HG03139 (cell line): ENCODE measurements around the gene KCNAB3.
A peak's percentile ranks its signal among the peaks of the same experiment; 100 is the strongest.

Experiments used
- ATAC-seq: cut with Tn5 transposase; IDR thresholded peaks from one replicate; pipeline ENCODE4 v1.9.1; 2021; ENCODE audit not compliant: unreplicated experiment

The KCNAB3 gene

GRCh38 chr17:7940743-7941142 lies 11.1 kb upstream of the KCNAB3 start:
- no peak for ATAC-seq

- ATAC-seq: no peak
These were observed 10.4 kb upstream of the KCNAB3 start for GRCh38 chr17:7940034-7940433.

- ATAC-seq: no peak
These were observed 6.2 kb upstream of the KCNAB3 start for GRCh38 chr17:7935859-7936258.

GRCh38 chr17:7932949-7933348 lies 3.3 kb upstream of the KCNAB3 start:
- no peak for ATAC-seq

- ATAC-seq: no peak
These were observed 2.8 kb upstream of the KCNAB3 start for GRCh38 chr17:7932483-7932891.

GRCh38 chr17:7931709-7932482 lies 2.2 kb upstream of the KCNAB3 start, which contains the start of the genes CNTROB and TRAPPC1:
Gene CNTROB, plus strand, starts transcription at chr17:7932206. Its CDS starts 874 bp downstream, at chr17:7933080.
Gene TRAPPC1, minus strand, starts transcription at chr17:7931946. Its CDS starts 117 bp downstream, at chr17:7931829.
- ATAC-seq: peak; percentile 93

GRCh38 chr17:7930841-7931631 lies 1.4 kb upstream of the KCNAB3 start:
- no peak for ATAC-seq

- ATAC-seq: no peak
These were observed 2.1 kb downstream of the KCNAB3 start for GRCh38 chr17:7927596-7927995.

GRCh38 chr17:7922845-7923628 lies 6.6 kb downstream of the KCNAB3 start:
- ATAC-seq: no peak

GRCh38 chr17:7922269-7922844 lies 7.3 kb downstream of the KCNAB3 start:
- ATAC-seq: no peak

GRCh38 chr17:7916808-7917207 lies 12.8 kb downstream of the KCNAB3 start:
- ATAC-seq: no peak

GRCh38 chr17:7916385-7916682 lies 13.3 kb downstream of the KCNAB3 start:
- ATAC-seq: no peak

- peak; percentile 64 for ATAC-seq
These were observed 13.9 kb downstream of the KCNAB3 start, which contains the start of gene RNF227 for GRCh38 chr17:7915611-7916384. Gene RNF227, minus strand, starts transcription at chr17:7916289. Its CDS starts 94 bp downstream, at chr17:7916195.

GRCh38 chr17:7915179-7915610 lies 14.5 kb downstream of the KCNAB3 start:
- ATAC-seq: peak; percentile 16

- ATAC-seq: no peak
These were observed 16.6 kb downstream of the KCNAB3 start for GRCh38 chr17:7912927-7913524.

- no peak for ATAC-seq
These were observed 18.5 kb downstream of the KCNAB3 start for GRCh38 chr17:7911116-7911515.

- ATAC-seq: no peak
These were observed 18.9 kb downstream of the KCNAB3 start for GRCh38 chr17:7910711-7911110.

- ATAC-seq: no peak
These were observed 19.4 kb downstream of the KCNAB3 start for GRCh38 chr17:7910281-7910680.

GRCh38 chr17:7909089-7909488 lies 20.6 kb downstream of the KCNAB3 start:
- no peak for ATAC-seq
